HG02840 (cell line): ENCODE measurements around the gene ENDOV.

Source experiments
- ATAC-seq: cut with Tn5 transposase; IDR thresholded peaks from one replicate; pipeline ENCODE4 v1.9.1; 2021; ENCODE audit warnings: mild to moderate bottlenecking, moderate library complexity, moderate number of reproducible peaks; ENCODE audit not compliant: unreplicated experiment, low FRiP score

The ENDOV gene

GRCh38 chr17:80477647-80478478, 62.9 kb downstream of the ENDOV start:
- ATAC-seq, result no peak

GRCh38 chr17:80478487-80479245, 63.7 kb downstream of the ENDOV start:
- no peak for ATAC-seq

- no peak for ATAC-seq
Observed at GRCh38 chr17:80479246-80479566, 64.2 kb downstream of the ENDOV start.

GRCh38 chr17:80480248-80480647, 65.3 kb downstream of the ENDOV start:
- no peak for ATAC-seq

- ATAC-seq, result no peak
Observed at GRCh38 chr17:80481284-80482057, 66.5 kb downstream of the ENDOV start.

GRCh38 chr17:80482058-80482318, 67.0 kb downstream of the ENDOV start:
- ATAC-seq, result no peak

GRCh38 chr17:80482555-80483308, 67.8 kb downstream of the ENDOV start:
- no peak for ATAC-seq

- ATAC-seq, result no peak
Observed at GRCh38 chr17:80485846-80486245, 70.9 kb downstream of the ENDOV start.

- ATAC-seq, result no peak
Observed at GRCh38 chr17:80486692-80487091, 71.7 kb downstream of the ENDOV start.

- no peak for ATAC-seq
Observed at GRCh38 chr17:80487511-80487910, 72.5 kb downstream of the ENDOV start.
